ENCODE measurements around the gene NT5DC1.

The NT5DC1 gene

GRCh38 chr6:116100419-116101301 is at the start of gene NT5DC1:
Gene NT5DC1 (plus strand): TSS chr6:116100853. CDS start chr6:116100931, 78 bp downstream.
- peak; percentile 42 for DNase-seq

GRCh38 chr6:116051244-116051643 is 49.4 kb upstream of the NT5DC1 start:
- DNase-seq, result no peak

GRCh38 chr6:116055513-116055912 is 45.1 kb upstream of the NT5DC1 start:
- no peak for DNase-seq

GRCh38 chr6:116057766-116058165 is 42.9 kb upstream of the NT5DC1 start:
- DNase-seq, result no peak

GRCh38 chr6:116059713-116060571 is 40.7 kb upstream of the NT5DC1 start:
- no peak for DNase-seq

- DNase-seq, result no peak
These were observed 39.9 kb upstream of the NT5DC1 start, which contains the start of gene FRK for GRCh38 chr6:116060572-116061283. Gene FRK (minus strand): TSS chr6:116060891. CDS start chr6:116060311, 580 bp downstream.

- DNase-seq, result no peak
These were observed 38.2 kb upstream of the NT5DC1 start for GRCh38 chr6:116062496-116062895.

GRCh38 chr6:116064666-116065065 is 36.0 kb upstream of the NT5DC1 start:
- no peak for DNase-seq

- no peak for DNase-seq
These were observed 33.9 kb upstream of the NT5DC1 start for GRCh38 chr6:116066789-116067188.

GRCh38 chr6:116070101-116070500 is 30.6 kb upstream of the NT5DC1 start:
- no peak for DNase-seq

GRCh38 chr6:116070616-116071389 is 29.9 kb upstream of the NT5DC1 start:
- DNase-seq, result no peak

GRCh38 chr6:116072368-116072767 is 28.3 kb upstream of the NT5DC1 start:
- no peak for DNase-seq

GRCh38 chr6:116073765-116074440 is 26.8 kb upstream of the NT5DC1 start:
- no peak for DNase-seq

GRCh38 chr6:116074732-116075390 is 25.8 kb upstream of the NT5DC1 start:
- no peak for DNase-seq

- no peak for DNase-seq
These were observed 22.1 kb upstream of the NT5DC1 start for GRCh38 chr6:116078522-116078921.

GRCh38 chr6:116078945-116079344 is 21.7 kb upstream of the NT5DC1 start:
- no peak for DNase-seq

GRCh38 chr6:116083052-116083451 is 17.6 kb upstream of the NT5DC1 start:
- DNase-seq, result no peak

GRCh38 chr6:116084284-116084683 is 16.4 kb upstream of the NT5DC1 start:
- no peak for DNase-seq

GRCh38 chr6:116087437-116088027 is 13.1 kb upstream of the NT5DC1 start:
- DNase-seq, result no peak

- no peak for DNase-seq
These were observed 11.7 kb upstream of the NT5DC1 start for GRCh38 chr6:116088946-116089345.

GRCh38 chr6:116090251-116090650 is 10.4 kb upstream of the NT5DC1 start:
- no peak for DNase-seq
